ENCODE data around the gene SH2D1A. TPM values are rescaled to one million over a fixed set of nuclear protein-coding genes. Genes with fewer than 3 reads are reported as not detected.
"Not testable (repeated sequence)": the region's sequence is repeated elsewhere in the genome, so short reads cannot be mapped to it uniquely, and the experiment has no call there.

SH2D1A gene
- 10 to 100 TPM; 30.5 to 32.3 TPM for total RNA-seq

GRCh38 chrX:124346117-124346876, at the start of gene SH2D1A:
Gene SH2D1A, plus strand, starts transcription at chrX:124346563. Its CDS starts 80 bp downstream, at chrX:124346643.
- intact Hi-C loops (cut with micrococcal nuclease) = loop anchor here (2.0 to 10.0 kb wide), 4 partner anchors 64 to 469 kb away; partner anchors contain the start of gene STAG2
- Mint-ChIP-seq H3K27ac (peak within 1 kb of the TSS; percentile 98), H3K4me3 (peak within 1 kb of the TSS; percentile 87), H3K9me3 (no peaks in the 10 kb centered on the region), H3K4me1 (ENCODE audit: low read depth) (peaks cover 42% of the 10 kb centered on the region), H3K27me3 (no peaks in the 10 kb centered on the region), H3K36me3 (no peaks in the 10 kb centered on the region)
- DNase-seq = peak; percentile 39
- ChIA-PET CTCF (interaction anchor here (0.5 to 1.2 kb wide), 6 partner anchors 12 to 191 kb away, joined by 3 to 6 read pairs (median 3); no protein-coding TSS in a partner anchor), POLR2A (interaction anchor here (1.0 to 7.6 kb wide), 8 partner anchors 8 to 383 kb away, joined by 5 to 55 read pairs (median 8); no protein-coding TSS in a partner anchor)

- intact Hi-C loops (cut with micrococcal nuclease); H3K27ac Mint-ChIP-seq; DNase-seq; POLR2A ChIA-PET; H3K9me3 Mint-ChIP-seq; H3K36me3 Mint-ChIP-seq; H3K27me3 Mint-ChIP-seq; CTCF ChIA-PET; H3K4me3 Mint-ChIP-seq: not testable (repeated sequence)
- peaks cover 39% of the 10 kb centered on the region for H3K4me1 Mint-ChIP-seq (ENCODE audit: low read depth)
Observed at GRCh38 chrX:124299323-124299722, 47.0 kb upstream of the SH2D1A start.

GRCh38 chrX:124300405-124300804, 46.0 kb upstream of the SH2D1A start:
- H3K4me3 Mint-ChIP-seq = no peak overlapping the region
- intact Hi-C loops (cut with micrococcal nuclease) = loop anchor here (1.0 to 2.0 kb wide), 6 partner anchors 18 to 88 kb away; no protein-coding TSS in a partner anchor
- peak overlapping the region; percentile 58 for H3K27ac Mint-ChIP-seq
- no peaks in the 10 kb centered on the region for H3K27me3 Mint-ChIP-seq
- no peaks in the 10 kb centered on the region for H3K9me3 Mint-ChIP-seq
- H3K36me3 Mint-ChIP-seq = no peaks in the 10 kb centered on the region
- ChIA-PET CTCF (no interaction called here), POLR2A (no interaction called here)
- H3K4me1 Mint-ChIP-seq (ENCODE audit: low read depth) = peaks cover 32% of the 10 kb centered on the region
- no peak for DNase-seq

DNA sequence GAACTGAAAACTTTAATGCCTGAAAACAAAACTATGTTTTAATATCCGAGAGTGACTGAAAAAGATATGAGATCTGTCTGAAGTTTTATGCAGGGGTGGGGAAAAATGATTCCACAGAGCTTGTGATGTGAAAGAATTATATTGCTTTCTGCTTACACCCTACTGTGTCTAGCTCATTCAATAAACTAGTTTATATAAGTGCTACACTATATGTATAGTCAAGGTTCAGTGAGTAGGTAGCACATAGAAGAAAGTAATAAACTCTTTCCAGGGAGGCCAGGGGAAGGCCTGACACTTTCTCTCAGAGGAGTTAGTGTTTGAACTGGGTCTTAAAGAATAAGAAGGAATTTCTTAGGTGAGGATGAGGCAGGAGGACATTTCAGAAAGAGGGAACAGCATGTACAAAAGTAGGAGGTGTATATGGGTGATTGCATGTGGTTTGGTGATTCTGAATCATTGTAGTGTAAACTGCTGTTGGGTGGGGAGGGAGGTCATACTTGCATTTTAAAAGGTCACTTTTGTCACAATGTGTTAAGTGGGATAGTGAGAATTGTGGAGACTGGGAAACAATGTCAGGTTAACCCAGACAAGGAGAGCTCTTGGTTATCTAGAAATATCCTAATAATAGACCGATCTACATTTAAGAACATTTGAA, 39.0 kb upstream of the SH2D1A start:
- intact Hi-C loops (cut with micrococcal nuclease) = no loop called here
- ChIA-PET POLR2A (no interaction called here), CTCF (no interaction called here)
- H3K4me1 Mint-ChIP-seq (ENCODE audit: low read depth) = peaks cover 11% of the 10 kb centered on the region
- no peaks in the 10 kb centered on the region for H3K27me3 Mint-ChIP-seq
- no peak overlapping the region for H3K27ac Mint-ChIP-seq
- H3K4me3 Mint-ChIP-seq = no peak overlapping the region
- no peaks in the 10 kb centered on the region for H3K36me3 Mint-ChIP-seq
- H3K9me3 Mint-ChIP-seq = no peaks in the 10 kb centered on the region
- no peak for DNase-seq

DNA sequence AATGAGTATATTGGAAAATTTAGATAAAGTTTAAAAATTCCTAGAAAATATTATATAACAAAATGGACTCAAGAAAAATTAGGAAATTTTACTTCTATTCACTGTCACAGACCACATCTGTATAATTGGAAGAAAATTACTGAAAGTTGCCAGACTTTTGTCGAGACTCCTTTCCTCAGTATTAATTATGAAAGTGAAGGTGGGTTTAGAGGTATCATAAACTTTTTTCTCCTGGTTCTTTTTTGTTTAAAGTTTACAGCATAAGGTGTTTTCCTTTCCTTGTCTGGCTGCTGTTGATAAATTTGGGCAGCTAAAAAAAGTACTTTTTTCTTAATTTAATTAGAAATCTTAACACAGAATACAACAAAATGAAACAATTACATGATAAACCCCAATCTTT, 20.6 kb upstream of the SH2D1A start:
- peaks cover 18% of the 10 kb centered on the region for H3K4me1 Mint-ChIP-seq (ENCODE audit: low read depth)

DNA sequence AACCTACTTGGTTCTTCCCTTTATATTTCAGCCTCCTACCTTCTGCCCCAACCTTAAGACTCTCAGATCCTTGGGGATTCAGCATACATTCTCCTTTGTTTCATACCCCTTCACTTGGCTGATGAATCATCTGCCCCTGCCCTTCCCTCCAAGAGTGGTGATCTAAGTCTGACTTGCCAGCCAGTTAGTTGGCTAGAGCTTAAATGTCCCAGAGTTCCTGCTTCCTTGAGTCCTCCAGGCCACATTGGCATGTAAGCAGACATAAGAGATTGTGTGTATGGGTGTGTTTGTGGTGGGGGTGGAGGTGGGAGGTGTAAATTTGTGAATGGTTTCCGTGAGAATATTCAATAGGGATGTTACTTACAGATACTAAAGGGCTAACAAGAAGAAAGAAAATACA, 17.6 kb upstream of the SH2D1A start:
- Mint-ChIP-seq H3K36me3 (no peaks in the 10 kb centered on the region), H3K9me3 (no peaks in the 10 kb centered on the region), H3K4me1 (ENCODE audit: low read depth) (peaks cover 20% of the 10 kb centered on the region), H3K4me3 (no peak overlapping the region), H3K27me3 (no peaks in the 10 kb centered on the region), H3K27ac (no peak overlapping the region)
- CTCF ChIA-PET = no interaction called here
- POLR2A ChIA-PET = interaction anchor here (1.1 kb wide), 1 partner anchor 18 kb away, joined by 6 read pairs; the partner anchor contains the start of gene SH2D1A
- DNase-seq = no peak
- intact Hi-C loops (cut with micrococcal nuclease) = loop anchor here (2.0 kb wide), 1 partner anchor 14 kb away; no protein-coding TSS in a partner anchor

More for the DNA sequence above, 20.6 kb upstream of the SH2D1A start:
- no peaks in the 10 kb centered on the region for H3K36me3 Mint-ChIP-seq
- intact Hi-C loops (cut with micrococcal nuclease) = no loop called here
- POLR2A ChIA-PET = no interaction called here
- no peak overlapping the region for H3K27ac Mint-ChIP-seq
- CTCF ChIA-PET = no interaction called here
- no peaks in the 10 kb centered on the region for H3K9me3 Mint-ChIP-seq
- H3K27me3 Mint-ChIP-seq = no peaks in the 10 kb centered on the region
- no peak overlapping the region for H3K4me3 Mint-ChIP-seq
- DNase-seq = no peak

GRCh38 chrX:124332481-124333424, 13.6 kb upstream of the SH2D1A start, which contains the start of gene TEX13D:
Gene TEX13D, plus strand, starts transcription at chrX:124332660. Its CDS starts 258 bp downstream, at chrX:124332918.
- ChIA-PET CTCF (no interaction called here), POLR2A (no interaction called here)
- H3K27ac Mint-ChIP-seq = no peak within 1 kb of the TSS

DNA sequence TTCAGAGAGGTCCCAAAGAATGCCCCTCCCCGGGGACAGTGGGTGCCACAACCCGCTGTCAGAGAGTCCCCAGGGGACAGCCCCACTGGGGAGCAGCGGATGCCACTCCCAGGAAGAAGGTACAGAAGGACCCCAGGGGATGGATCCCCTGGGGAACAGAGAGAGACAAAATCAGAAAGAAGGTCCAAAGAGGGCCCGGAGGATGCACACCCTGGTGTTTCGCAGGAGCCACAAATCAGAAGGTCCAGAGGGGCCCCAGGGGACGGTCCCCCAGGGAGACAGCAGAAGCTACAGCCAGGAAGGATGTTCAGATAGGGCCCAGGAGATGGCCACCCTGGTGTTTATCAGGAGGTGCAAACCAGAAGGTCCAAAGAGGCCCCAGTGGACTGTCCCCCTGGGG, 12.5 kb upstream of the SH2D1A start:
- H3K4me1 Mint-ChIP-seq (ENCODE audit: low read depth) = peaks cover 19% of the 10 kb centered on the region
- CTCF ChIA-PET = no interaction called here
- no peaks in the 10 kb centered on the region for H3K9me3 Mint-ChIP-seq

More at GRCh38 chrX:124332481-124333424, 13.6 kb upstream of the SH2D1A start, which contains the start of gene TEX13D:
- peaks cover 22% of the 10 kb centered on the region for H3K4me1 Mint-ChIP-seq (ENCODE audit: low read depth)
- no peak within 1 kb of the TSS for H3K4me3 Mint-ChIP-seq
- intact Hi-C loops (cut with micrococcal nuclease) = no loop called here
- H3K36me3 Mint-ChIP-seq = no peaks in the 10 kb centered on the region
- no peaks in the 10 kb centered on the region for H3K27me3 Mint-ChIP-seq
- no peak for DNase-seq
- H3K9me3 Mint-ChIP-seq = no peaks in the 10 kb centered on the region

GRCh38 chrX:124334555-124334954, 11.8 kb upstream of the SH2D1A start:
- H3K4me3 Mint-ChIP-seq; intact Hi-C loops (cut with micrococcal nuclease); CTCF ChIA-PET; H3K9me3 Mint-ChIP-seq; H3K27ac Mint-ChIP-seq; DNase-seq; POLR2A ChIA-PET; H3K36me3 Mint-ChIP-seq; H3K27me3 Mint-ChIP-seq: not testable (repeated sequence)
- H3K4me1 Mint-ChIP-seq (ENCODE audit: low read depth) = peaks cover 18% of the 10 kb centered on the region

More for the DNA sequence above, 12.5 kb upstream of the SH2D1A start:
- no peak for DNase-seq
- H3K4me3 Mint-ChIP-seq = no peak overlapping the region
- H3K27ac Mint-ChIP-seq = no peak overlapping the region
- POLR2A ChIA-PET = no interaction called here
- no peaks in the 10 kb centered on the region for H3K36me3 Mint-ChIP-seq
- intact Hi-C loops (cut with micrococcal nuclease) = no loop called here
- no peaks in the 10 kb centered on the region for H3K27me3 Mint-ChIP-seq

DNA sequence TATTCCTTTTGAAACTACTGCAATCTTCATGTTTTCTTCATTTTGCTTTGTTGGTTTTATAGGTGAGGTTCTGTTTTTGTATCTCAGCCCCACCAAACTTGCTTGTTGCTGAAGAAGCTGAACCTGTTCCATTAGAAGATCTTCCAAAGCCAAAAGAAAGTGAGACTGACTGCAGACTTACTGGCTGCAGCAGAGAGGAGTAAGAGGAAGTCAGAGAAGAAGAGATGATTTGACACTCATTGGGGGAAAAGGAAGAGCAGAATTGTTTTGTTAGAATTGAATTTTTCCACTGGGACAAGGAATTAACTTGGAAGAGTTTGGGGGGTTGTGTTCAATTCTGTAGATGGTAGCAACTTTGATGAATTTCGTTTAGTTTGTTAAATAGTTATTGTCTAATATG, 10.8 kb upstream of the SH2D1A start:
- CTCF ChIA-PET = no interaction called here
- Mint-ChIP-seq H3K4me3 (no peak overlapping the region), H3K36me3 (no peaks in the 10 kb centered on the region), H3K27me3 (no peaks in the 10 kb centered on the region), H3K27ac (no peak overlapping the region), H3K9me3 (no peaks in the 10 kb centered on the region), H3K4me1 (ENCODE audit: low read depth) (peaks cover 14% of the 10 kb centered on the region)
- intact Hi-C loops (cut with micrococcal nuclease) = no loop called here
- no peak for DNase-seq
- POLR2A ChIA-PET = no interaction called here

GRCh38 chrX:124337916-124338315, 8.4 kb upstream of the SH2D1A start:
- Mint-ChIP-seq H3K27me3 (no peaks in the 10 kb centered on the region), H3K36me3 (no peaks in the 10 kb centered on the region), H3K9me3 (no peaks in the 10 kb centered on the region), H3K4me1 (ENCODE audit: low read depth) (peaks cover 28% of the 10 kb centered on the region), H3K4me3 (no peak overlapping the region), H3K27ac (no peak overlapping the region)
- POLR2A ChIA-PET = no interaction called here
- intact Hi-C loops (cut with micrococcal nuclease) = no loop called here
- CTCF ChIA-PET = no interaction called here
- no peak for DNase-seq
